ENCODE measurements around the gene SMAD4. TPM values are rescaled to one million over a fixed set of nuclear protein-coding genes. Genes with fewer than 3 reads are reported as not detected.

Gene SMAD4
- total RNA-seq, 2 experiments from 2014 or later: 66.8 to 72.7 TPM

DNA sequence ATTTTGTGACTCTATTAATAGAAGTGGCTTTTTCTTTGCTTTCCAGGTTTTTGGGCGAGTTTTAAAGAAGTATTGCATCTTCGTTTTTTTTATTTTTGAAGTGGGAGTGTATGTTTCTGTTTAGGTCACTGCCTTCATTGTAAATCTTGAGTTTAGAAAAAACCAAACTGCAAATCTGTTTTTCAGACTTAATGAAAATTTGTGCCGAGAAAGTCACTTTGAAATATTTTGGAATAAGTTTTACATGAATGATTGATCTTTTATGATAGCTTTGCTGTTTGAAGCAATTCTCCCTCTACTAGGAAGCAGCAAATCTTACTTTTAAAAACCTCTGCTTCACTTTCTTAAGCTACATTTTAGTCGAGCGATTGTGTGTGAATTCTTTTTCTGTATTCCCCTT lies 2.2 kb downstream of the SMAD4 start:
- Mint-ChIP-seq H3K27ac (no peak overlapping the region), H3K4me3 (peak overlapping the region; percentile 55), H3K9me3 (ENCODE audit: low read depth) (no peaks in the 10 kb centered on the region), H3K4me1 (peaks cover 69% of the 10 kb centered on the region), H3K36me3 (peaks cover 21% of the 10 kb centered on the region), H3K27me3 (no peaks in the 10 kb centered on the region)
- DNase-seq (no peak), ATAC-seq (no peak)
- CTCF ChIA-PET: interaction anchor here (1.1 to 1.8 kb wide), 3 partner anchors 20 to 65 kb away, joined by 3 to 10 read pairs (median 4); no protein-coding TSS in a partner anchor

DNA sequence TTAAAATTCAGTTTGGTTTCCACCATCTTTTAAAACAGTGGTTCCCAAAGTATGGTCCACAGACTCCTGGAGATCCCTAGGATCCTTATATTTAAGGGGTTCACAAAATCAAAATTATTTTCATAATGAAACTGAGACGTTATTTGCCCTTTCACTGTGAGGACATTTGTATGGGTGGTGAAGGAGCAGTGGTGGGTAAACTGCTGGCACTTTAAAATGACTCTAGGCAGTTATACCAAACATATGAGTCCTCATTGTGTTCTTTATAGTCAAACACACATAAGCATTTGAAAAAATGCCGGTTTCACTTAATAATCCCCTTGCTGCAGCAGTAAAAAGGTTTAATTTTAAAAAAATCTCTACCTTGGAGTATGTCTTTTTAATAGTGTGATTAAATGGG lies 7.2 kb downstream of the SMAD4 start:
- ATAC-seq (no peak), DNase-seq (no peak)
- H3K36me3 Mint-ChIP-seq: peaks cover 20% of the 10 kb centered on the region
- H3K27ac Mint-ChIP-seq: no peak overlapping the region
- H3K4me1 Mint-ChIP-seq: peaks cover 59% of the 10 kb centered on the region
- CTCF ChIA-PET: no interaction called here
- no peaks in the 10 kb centered on the region for H3K27me3 Mint-ChIP-seq
- H3K4me3 Mint-ChIP-seq: no peak overlapping the region
- no peaks in the 10 kb centered on the region for H3K9me3 Mint-ChIP-seq (ENCODE audit: low read depth)

DNA sequence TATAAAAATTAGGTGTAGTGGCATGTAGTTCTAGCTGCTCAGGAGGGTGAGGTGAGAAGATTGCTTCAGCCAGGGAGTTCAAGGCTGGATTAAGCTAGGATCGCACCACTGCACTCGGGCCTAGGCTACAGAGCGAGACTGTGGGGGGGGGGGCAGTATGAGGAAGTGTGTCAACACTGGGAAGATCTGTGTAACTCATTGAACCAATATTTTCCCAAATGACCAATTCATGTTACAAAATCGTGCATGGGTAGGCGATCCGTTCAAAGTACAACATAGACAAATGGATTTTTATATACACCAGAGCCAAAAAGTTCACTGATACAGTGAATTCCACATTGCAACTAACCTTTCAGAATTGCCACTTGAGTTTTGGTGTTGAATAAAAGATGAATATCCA lies 8.1 kb downstream of the SMAD4 start:
- H3K36me3 Mint-ChIP-seq: peaks cover 20% of the 10 kb centered on the region
- peaks cover 54% of the 10 kb centered on the region for H3K4me1 Mint-ChIP-seq
- H3K9me3 Mint-ChIP-seq (ENCODE audit: low read depth): no peaks in the 10 kb centered on the region
- ATAC-seq: no peak
- no peak overlapping the region for H3K27ac Mint-ChIP-seq
- CTCF ChIA-PET: interaction anchor here (0.9 to 2.4 kb wide), 4 partner anchors 10 to 218 kb away, joined by 3 to 11 read pairs (median 3); partner anchors contain the start of gene MRO
- DNase-seq: no peak
- no peak overlapping the region for H3K4me3 Mint-ChIP-seq
- H3K27me3 Mint-ChIP-seq: no peaks in the 10 kb centered on the region

DNA sequence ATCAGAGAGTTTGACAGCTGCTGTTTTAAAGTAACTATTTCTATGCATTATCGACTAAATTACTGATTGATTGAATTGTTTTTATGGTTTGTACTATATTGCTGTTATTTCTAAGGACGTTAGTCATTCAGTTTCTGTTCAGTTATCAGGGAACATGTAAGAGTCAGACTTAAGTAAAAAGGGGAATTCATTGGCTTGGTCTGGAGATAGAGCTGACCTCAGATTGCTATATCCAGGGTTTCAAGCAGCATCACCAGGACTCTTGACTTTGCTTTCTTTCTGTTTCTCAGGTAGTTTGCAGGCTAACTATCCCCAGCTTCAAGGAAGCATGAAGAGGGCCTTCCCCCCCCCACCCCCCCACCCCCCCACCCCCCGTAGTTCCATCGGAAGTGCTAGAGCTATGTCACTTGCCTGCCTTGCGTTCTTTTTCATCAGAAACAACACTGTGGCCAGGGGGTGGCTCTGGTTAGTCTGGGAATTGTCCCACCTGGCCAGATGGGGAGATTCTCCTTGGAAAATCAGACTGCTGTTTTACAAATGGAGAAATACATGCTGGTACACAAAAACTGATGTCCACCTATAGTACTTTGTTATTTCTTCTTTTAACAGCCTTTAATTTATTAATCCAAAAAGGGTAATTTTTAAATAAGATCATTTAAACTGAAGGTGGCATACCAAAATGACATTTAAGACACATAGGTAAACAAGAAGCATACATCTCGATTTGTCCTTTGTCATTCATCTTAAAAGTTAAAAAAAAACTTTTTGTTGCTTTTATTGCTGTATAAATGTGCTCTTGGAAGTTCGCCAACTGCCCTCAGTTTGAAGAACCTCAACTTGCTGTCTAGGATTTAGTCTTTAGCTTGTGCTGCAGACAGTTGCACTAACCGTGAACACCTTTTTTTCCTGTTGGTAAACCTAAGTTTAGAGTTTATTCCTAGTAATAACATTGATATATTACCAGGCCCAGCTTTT lies 9.4 kb downstream of the SMAD4 start:
- H3K27ac Mint-ChIP-seq: no peak overlapping the region
- peaks cover 16% of the 10 kb centered on the region for H3K36me3 Mint-ChIP-seq
- no peak for DNase-seq
- CTCF ChIA-PET: interaction anchor here (0.9 to 2.4 kb wide), 4 partner anchors 10 to 39 kb away, joined by 3 to 11 read pairs (median 4); partner anchors contain the start of gene SMAD4
- no peak overlapping the region for H3K4me3 Mint-ChIP-seq
- no peaks in the 10 kb centered on the region for H3K9me3 Mint-ChIP-seq (ENCODE audit: low read depth)
- peaks cover 48% of the 10 kb centered on the region for H3K4me1 Mint-ChIP-seq
- ATAC-seq: no peak
- no peaks in the 10 kb centered on the region for H3K27me3 Mint-ChIP-seq

DNA sequence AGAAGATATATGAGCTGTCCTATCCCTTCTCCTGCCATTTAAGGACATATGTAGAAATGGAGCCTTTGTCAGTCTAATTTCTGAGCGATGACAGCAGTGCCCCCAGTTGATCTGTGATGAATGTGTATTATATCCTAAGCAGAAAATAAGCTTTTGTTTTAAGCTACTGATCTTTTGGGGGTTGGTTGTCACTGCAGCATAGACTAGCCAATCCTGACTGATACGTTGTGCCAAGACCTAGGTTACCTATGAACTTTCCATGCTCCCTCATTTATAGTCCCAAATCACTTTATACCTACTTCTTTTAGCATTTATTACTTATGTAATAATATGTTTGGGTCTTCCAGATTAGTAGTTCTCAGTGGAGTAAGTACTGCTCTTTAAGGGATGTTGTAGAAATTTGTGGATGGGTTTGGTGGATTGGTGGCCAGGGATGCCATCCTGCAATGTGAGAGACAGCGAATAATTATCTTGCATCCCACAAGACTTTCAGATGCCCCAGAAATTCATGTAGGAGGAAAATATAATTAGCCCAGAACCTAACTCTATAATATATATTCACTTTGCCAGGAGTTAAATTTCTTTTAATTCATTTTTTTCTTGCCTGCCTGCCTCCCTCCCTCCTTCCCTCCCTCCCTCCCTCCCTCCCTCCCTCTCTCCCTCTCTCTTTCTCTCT lies 11.8 kb downstream of the SMAD4 start:
- Mint-ChIP-seq H3K36me3 (peaks cover 8% of the 10 kb centered on the region), H3K4me1 (peaks cover 38% of the 10 kb centered on the region), H3K27me3 (no peaks in the 10 kb centered on the region), H3K4me3 (no peak overlapping the region), H3K27ac (no peak overlapping the region), H3K9me3 (ENCODE audit: low read depth) (no peaks in the 10 kb centered on the region)
- CTCF ChIA-PET: interaction anchor here (1.1 to 3.3 kb wide), 3 partner anchors 10 to 15 kb away, joined by 3 to 13 read pairs (median 5); partner anchors contain the start of gene SMAD4
- DNase-seq (no peak), ATAC-seq (no peak)

DNA sequence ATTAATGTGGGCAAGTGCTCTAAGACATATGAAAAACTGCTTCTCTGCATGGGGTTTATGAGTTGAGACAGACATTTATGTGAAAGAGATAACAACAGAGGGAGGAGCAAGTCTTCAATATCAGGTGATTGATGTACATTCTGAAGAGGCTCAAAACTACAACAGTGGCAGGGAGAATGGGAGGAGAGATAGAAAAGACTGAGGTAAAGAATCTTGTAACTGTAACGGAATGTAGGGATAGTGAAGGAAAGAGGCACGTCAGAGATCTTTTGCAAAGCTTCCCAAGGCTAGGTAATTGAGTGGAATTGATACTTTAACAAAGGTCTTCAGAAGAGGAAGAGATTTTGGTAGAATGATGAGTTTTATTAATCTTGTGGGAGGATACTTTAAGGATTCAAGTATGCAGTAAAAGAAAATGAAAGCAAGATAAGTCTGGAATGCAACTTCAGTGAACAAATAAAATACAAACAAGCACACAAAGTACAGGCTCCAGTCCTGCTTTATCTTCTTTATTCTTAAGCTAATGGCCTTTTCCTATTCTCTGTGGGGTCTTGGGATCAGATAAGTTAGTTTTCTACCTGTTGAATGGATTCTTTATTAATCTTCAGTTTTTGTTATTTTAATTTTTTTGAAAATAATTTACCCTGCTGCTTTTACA lies 15.0 kb downstream of the SMAD4 start:
- peaks cover 19% of the 10 kb centered on the region for H3K4me1 Mint-ChIP-seq
- ATAC-seq: no peak
- peak overlapping the region; percentile 10 for H3K27ac Mint-ChIP-seq
- DNase-seq: no peak
- H3K9me3 Mint-ChIP-seq (ENCODE audit: low read depth): no peaks in the 10 kb centered on the region
- H3K27me3 Mint-ChIP-seq: no peaks in the 10 kb centered on the region
- CTCF ChIA-PET: interaction anchor here (1.3 to 1.8 kb wide), 3 partner anchors 9 to 158 kb away, joined by 3 to 5 read pairs (median 3); no protein-coding TSS in a partner anchor
- no peak overlapping the region for H3K4me3 Mint-ChIP-seq
- peaks cover 19% of the 10 kb centered on the region for H3K36me3 Mint-ChIP-seq

DNA sequence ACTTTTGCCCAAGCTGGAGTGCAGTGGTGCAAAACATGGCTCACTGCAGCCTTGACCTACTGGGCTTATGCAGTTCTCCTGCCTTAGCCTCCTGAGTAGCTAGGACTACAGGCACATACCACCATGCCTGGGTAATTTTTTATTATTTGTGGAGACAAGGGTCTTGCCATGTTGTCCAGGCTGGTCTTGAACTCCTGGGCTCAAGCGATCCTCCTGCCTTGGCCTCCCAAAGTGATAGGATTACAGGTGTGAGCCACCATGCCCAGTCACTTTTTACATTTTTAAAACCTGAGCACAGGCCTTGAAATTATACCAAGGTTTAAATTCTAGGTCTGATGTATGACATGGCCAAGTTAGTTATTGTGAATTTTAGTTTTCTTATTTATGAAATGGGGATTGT lies 18.2 kb downstream of the SMAD4 start:
- Mint-ChIP-seq H3K36me3 (peaks cover 19% of the 10 kb centered on the region), H3K27me3 (no peaks in the 10 kb centered on the region), H3K27ac (no peak overlapping the region), H3K9me3 (ENCODE audit: low read depth) (no peaks in the 10 kb centered on the region), H3K4me3 (no peak overlapping the region), H3K4me1 (peaks cover 23% of the 10 kb centered on the region)
- DNase-seq (no peak), ATAC-seq (no peak)
- CTCF ChIA-PET: interaction anchor here (1.2 kb wide), 1 partner anchor 10 kb away, joined by 3 read pairs; no protein-coding TSS in a partner anchor

DNA sequence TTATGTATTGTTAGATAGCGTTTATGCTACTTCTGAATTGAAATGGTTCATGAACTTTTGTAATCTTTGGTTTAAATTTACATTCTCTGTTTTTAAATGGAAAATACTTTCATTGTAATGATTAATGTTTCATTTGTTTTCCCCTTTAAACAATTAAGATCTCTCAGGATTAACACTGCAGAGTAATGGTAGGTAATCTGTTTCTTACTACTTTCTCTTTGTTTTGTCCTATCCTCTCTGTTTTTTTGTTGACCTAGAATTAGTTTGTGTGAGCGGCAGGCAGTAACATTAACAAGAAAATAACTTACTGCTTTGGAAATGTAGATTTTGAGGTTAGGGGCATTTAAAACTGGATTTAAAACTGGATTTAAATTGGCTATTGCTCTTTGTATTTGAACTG lies 19.1 kb downstream of the SMAD4 start:
- Mint-ChIP-seq H3K27me3 (no peaks in the 10 kb centered on the region), H3K36me3 (peaks cover 19% of the 10 kb centered on the region), H3K4me1 (peaks cover 32% of the 10 kb centered on the region), H3K4me3 (no peak overlapping the region), H3K9me3 (ENCODE audit: low read depth) (no peaks in the 10 kb centered on the region), H3K27ac (no peak overlapping the region)
- CTCF ChIA-PET: interaction anchor here (0.6 to 3.2 kb wide), 5 partner anchors 10 to 230 kb away, joined by 3 to 11 read pairs (median 5); no protein-coding TSS in a partner anchor
- DNase-seq (no peak), ATAC-seq (no peak)

DNA sequence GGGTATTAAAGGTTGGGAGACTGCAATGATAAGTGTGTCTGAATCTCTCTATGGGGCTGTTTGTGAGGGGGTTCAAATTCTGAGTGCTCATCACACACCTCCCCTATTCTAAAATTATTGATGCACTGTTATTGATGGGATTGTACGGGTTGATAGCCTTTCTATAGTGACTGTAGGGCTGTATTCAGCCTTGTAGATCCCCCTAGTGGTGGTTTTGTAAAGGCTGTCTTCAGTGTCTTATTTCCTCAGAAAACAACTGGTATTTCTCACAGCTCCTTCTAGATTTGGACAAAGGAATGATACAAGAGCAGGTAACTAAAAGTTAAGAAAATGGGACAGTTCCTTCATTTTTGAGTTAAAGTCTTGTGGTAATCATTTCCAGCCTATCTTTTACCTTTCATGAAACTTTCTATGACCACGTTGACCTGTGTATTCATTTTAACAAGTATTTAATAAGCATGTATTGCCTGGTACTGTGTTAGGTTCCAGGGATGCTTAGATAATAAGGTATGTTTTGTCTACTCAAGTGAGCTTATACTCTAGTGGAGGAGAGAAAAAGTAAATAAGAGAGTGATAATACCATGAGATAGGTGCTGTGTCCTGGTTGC lies 21.2 kb downstream of the SMAD4 start:
- ATAC-seq (peak; percentile 84), DNase-seq (no peak)
- Mint-ChIP-seq H3K36me3 (peaks cover 32% of the 10 kb centered on the region), H3K27ac (peak overlapping the region; percentile 50), H3K4me3 (no peak overlapping the region), H3K27me3 (no peaks in the 10 kb centered on the region), H3K4me1 (peaks cover 24% of the 10 kb centered on the region), H3K9me3 (ENCODE audit: low read depth) (no peaks in the 10 kb centered on the region)
- CTCF ChIA-PET: interaction anchor here (0.7 to 3.2 kb wide), 19 partner anchors 10 to 234 kb away, joined by 3 to 20 read pairs (median 3); partner anchors contain the start of genes MRO and SMAD4

DNA sequence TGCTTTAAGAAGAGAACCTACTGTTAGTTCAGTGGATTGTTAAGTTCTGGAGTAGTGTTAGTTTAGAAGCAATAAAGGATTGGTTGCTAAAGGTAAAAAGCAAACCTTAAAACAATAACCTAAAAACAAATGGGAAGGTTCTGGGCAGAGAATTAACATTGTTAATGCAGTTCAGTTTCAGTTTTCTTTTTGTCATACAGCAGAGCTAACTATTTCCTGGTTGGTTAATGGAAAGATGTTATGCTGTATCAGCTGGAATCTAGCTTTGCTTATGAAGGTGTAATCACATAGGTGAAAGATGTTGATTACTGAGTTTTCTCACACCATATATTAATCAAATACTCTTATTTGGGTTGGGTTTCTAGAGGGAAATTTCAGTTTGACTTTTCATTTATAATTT lies 23.8 kb downstream of the SMAD4 start:
- Mint-ChIP-seq H3K4me1 (peaks cover 24% of the 10 kb centered on the region), H3K27ac (peak overlapping the region; percentile 97), H3K9me3 (ENCODE audit: low read depth) (no peaks in the 10 kb centered on the region), H3K4me3 (peak overlapping the region; percentile 64), H3K27me3 (no peaks in the 10 kb centered on the region), H3K36me3 (peaks cover 36% of the 10 kb centered on the region)
- CTCF ChIA-PET: interaction anchor here (0.8 to 2.6 kb wide), 4 partner anchors 9 to 235 kb away, joined by 3 to 18 read pairs (median 4); partner anchors contain the start of gene SMAD4
- ATAC-seq (peak; percentile 91), DNase-seq (no peak)

DNA sequence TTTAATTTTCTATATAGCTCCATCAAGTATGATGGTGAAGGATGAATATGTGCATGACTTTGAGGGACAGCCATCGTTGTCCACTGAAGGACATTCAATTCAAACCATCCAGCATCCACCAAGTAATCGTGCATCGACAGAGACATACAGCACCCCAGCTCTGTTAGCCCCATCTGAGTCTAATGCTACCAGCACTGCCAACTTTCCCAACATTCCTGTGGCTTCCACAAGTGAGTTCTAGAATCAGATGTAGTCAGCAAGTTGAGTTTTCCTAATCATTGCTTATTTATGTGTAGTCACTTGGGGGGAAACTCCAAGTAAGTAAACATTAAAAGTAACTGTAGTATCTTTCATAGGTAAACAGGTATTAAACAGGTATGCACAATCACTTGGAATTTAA lies 24.8 kb downstream of the SMAD4 start:
- Mint-ChIP-seq H3K36me3 (peaks cover 35% of the 10 kb centered on the region), H3K4me1 (peaks cover 24% of the 10 kb centered on the region), H3K9me3 (ENCODE audit: low read depth) (no peaks in the 10 kb centered on the region), H3K27me3 (no peaks in the 10 kb centered on the region), H3K27ac (no peak overlapping the region), H3K4me3 (no peak overlapping the region)
- CTCF ChIA-PET: interaction anchor here (0.5 to 2.6 kb wide), 5 partner anchors 10 to 176 kb away, joined by 3 to 18 read pairs (median 4); partner anchors contain the start of genes ME2 and SMAD4
- DNase-seq: no peak
- ATAC-seq: no peak

DNA sequence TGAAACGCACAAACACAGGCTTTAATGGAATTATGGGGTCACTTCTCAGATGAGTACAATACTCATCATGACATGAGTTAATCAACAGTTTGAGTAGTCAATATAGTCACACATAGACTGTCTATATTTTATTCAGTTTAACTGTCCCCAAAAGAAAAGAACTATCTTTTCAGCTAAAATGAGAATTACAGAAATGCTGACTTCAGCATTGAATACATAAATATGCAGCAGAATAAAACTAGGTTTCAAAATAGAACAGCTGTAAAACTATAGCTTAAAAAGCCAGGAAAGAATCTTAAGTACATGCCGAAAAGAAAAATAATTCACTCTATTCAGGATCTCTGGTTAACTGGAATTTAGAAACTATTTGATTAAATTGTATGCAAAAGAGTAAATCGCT lies 30.0 kb downstream of the SMAD4 start:
- no peak overlapping the region for H3K4me3 Mint-ChIP-seq
- no peaks in the 10 kb centered on the region for H3K9me3 Mint-ChIP-seq (ENCODE audit: low read depth)
- CTCF ChIA-PET: interaction anchor here (1.3 kb wide), 1 partner anchor 239 kb away, joined by 5 read pairs; the partner anchor contains the start of gene MRO
- H3K36me3 Mint-ChIP-seq: peaks cover 51% of the 10 kb centered on the region
- ATAC-seq: no peak
- peaks cover 4% of the 10 kb centered on the region for H3K4me1 Mint-ChIP-seq
- H3K27me3 Mint-ChIP-seq: no peaks in the 10 kb centered on the region
- no peak overlapping the region for H3K27ac Mint-ChIP-seq
- DNase-seq: no peak

Measured in activated CD8-positive, alpha-beta memory T cell treated with anti-CD3 and anti-CD28 coated beads, Interleukin-2, amount 10 ng/mL, durations not matched to agents 7 days and 5 days (primary cell).